Astrocyte (in vitro differentiated cells and primary cell): ENCODE measurements around the gene RPP14. TPM values are rescaled to one million over a fixed set of nuclear protein-coding genes. Genes with fewer than 3 reads are reported as not detected.

Experiments
- DNase-seq: peaks from one replicate; pipeline ENCODE4 v3.0.0-alpha.2; 2010; ENCODE audit warnings: low read depth
- FAIRE-seq: peaks from 2 replicates; lab custom pipeline; 2011; peaks lifted over from hg19 to GRCh38; lab: Jason Lieb, UNC
- H2AFZ ChIP-seq: 2 replicates; pipeline ENCODE4 v1.6.0; 2012; ENCODE audit warnings: low read depth, low read length, inconsistent platforms
- H3K27ac ChIP-seq: 2 replicates; pipeline ENCODE4 v1.5.1; 2011; ENCODE audit warnings: low read depth, low read length, inconsistent platforms
- H3K27me3 ChIP-seq: 2 replicates; pipeline ENCODE4 v1.6.0; 2011; ENCODE audit warnings: low read length, inconsistent platforms; ENCODE audit not compliant: insufficient read depth
- H3K36me3 ChIP-seq: 2 replicates; pipeline ENCODE4 v1.5.1; 2011; ENCODE audit warnings: low read length, inconsistent platforms; ENCODE audit not compliant: insufficient read depth
- H3K4me1 ChIP-seq: 2 replicates; pipeline ENCODE4 v1.5.1; 2011; ENCODE audit warnings: low read length, inconsistent platforms; ENCODE audit not compliant: insufficient read depth
- H3K4me2 ChIP-seq: 2 replicates; pipeline ENCODE4 v1.6.0; 2012; ENCODE audit warnings: low read length, inconsistent platforms
- H3K4me3 ChIP-seq: 2 replicates; pipeline ENCODE4 v1.5.1; 2011; ENCODE audit warnings: low read depth, mild to moderate bottlenecking, low read length, inconsistent platforms; ENCODE audit not compliant: insufficient read depth
- H3K79me2 ChIP-seq: 2 replicates; pipeline ENCODE4 v1.6.0; 2012; ENCODE audit warnings: mild to moderate bottlenecking, low read length, inconsistent platforms; ENCODE audit not compliant: insufficient read depth
- H3K9ac ChIP-seq: 2 replicates; pipeline ENCODE4 v1.6.0; 2012; ENCODE audit warnings: mild to moderate bottlenecking, low read length, inconsistent platforms
- H3K9me3 ChIP-seq: 2 replicates; pipeline ENCODE4 v1.5.1; 2012; ENCODE audit warnings: low read depth, mild to moderate bottlenecking, low read length, inconsistent platforms; ENCODE audit not compliant: insufficient read depth
- H4K20me1 ChIP-seq: 2 replicates; pipeline ENCODE4 v1.6.0; 2012; ENCODE audit warnings: low read length, inconsistent platforms; ENCODE audit not compliant: insufficient read depth
- H3K27ac Mint-ChIP-seq: one replicate; pipeline ENCODE4 v1.8.0; 2021; ENCODE audit warnings: mild to moderate bottlenecking, mixed read lengths; ENCODE audit not compliant: unreplicated experiment
- H3K27me3 Mint-ChIP-seq: one replicate; pipeline ENCODE4 v1.8.0; 2021; ENCODE audit warnings: low read depth, mixed read lengths; ENCODE audit not compliant: unreplicated experiment
- H3K36me3 Mint-ChIP-seq: one replicate; pipeline ENCODE4 v1.8.0; 2021; ENCODE audit warnings: low read depth, mixed read lengths; ENCODE audit not compliant: unreplicated experiment
- H3K4me1 Mint-ChIP-seq: one replicate; pipeline ENCODE4 v1.8.0; 2021; ENCODE audit warnings: low read depth, mixed read lengths; ENCODE audit not compliant: unreplicated experiment
- H3K4me3 Mint-ChIP-seq: one replicate; pipeline ENCODE4 v1.8.0; 2021; ENCODE audit warnings: mild to moderate bottlenecking, moderate library complexity, mixed read lengths; ENCODE audit not compliant: unreplicated experiment
- H3K9me3 Mint-ChIP-seq: one replicate; pipeline ENCODE4 v1.8.0; 2021; ENCODE audit warnings: mild to moderate bottlenecking, mixed read lengths; ENCODE audit not compliant: unreplicated experiment
- CTCF ChIP-seq: IDR thresholded peaks from 2 replicates; pipeline ENCODE4 v1.5.1; 2011; ENCODE audit warnings: low read depth, mild to moderate bottlenecking, inconsistent platforms, low read length, moderate library complexity; ENCODE audit not compliant: insufficient read depth
- EZH2 ChIP-seq: IDR thresholded peaks from 2 replicates; pipeline ENCODE4 v1.6.1; 2012; ENCODE audit warnings: mild to moderate bottlenecking, low read length, inconsistent platforms; ENCODE audit not compliant: insufficient read depth
- total RNA-seq: library from RNA; stranded (reverse); gene quantifications from 2 replicates; pipeline ENCODE4 v1.2.1, GENCODE V29; 2021

The RPP14 gene
- total RNA-seq, 1 donor from 2014 or later: 22.2 TPM

GRCh38 chr3:58299075-58299474, 7.0 kb upstream of the RPP14 start:
- Mint-ChIP-seq H3K9me3 (peaks cover 6% of the 10 kb centered on the region), H3K36me3 (no peaks in the 10 kb centered on the region), H3K4me3 (no peak overlapping the region), H3K27ac (no peak overlapping the region), H3K4me1 (no peaks in the 10 kb centered on the region), H3K27me3 (peaks cover 22% of the 10 kb centered on the region)
- H3K9ac ChIP-seq: no peak overlapping the region
- no peaks in the 10 kb centered on the region for H3K4me1 ChIP-seq
- no peak for TF ChIP-seq CTCF
- TF ChIP-seq EZH2: no peak
- DNase-seq (no peak), FAIRE-seq (no peak)
- H2AFZ ChIP-seq: no peak overlapping the region
- no peaks in the 10 kb centered on the region for H3K9me3 ChIP-seq
- peaks cover 12% of the 10 kb centered on the region for H3K27me3 ChIP-seq
- no peak overlapping the region for H3K4me3 ChIP-seq
- no peaks in the 10 kb centered on the region for H3K79me2 ChIP-seq
- no peak overlapping the region for H3K4me2 ChIP-seq
- H4K20me1 ChIP-seq: no peaks in the 10 kb centered on the region
- H3K36me3 ChIP-seq: no peaks in the 10 kb centered on the region
- H3K27ac ChIP-seq: no peak overlapping the region

GRCh38 chr3:58299839-58300516, 6.1 kb upstream of the RPP14 start:
- Histone ChIP-seq H3K27ac (no peak overlapping the region), H3K36me3 (no peaks in the 10 kb centered on the region), H3K79me2 (no peaks in the 10 kb centered on the region), H2AFZ (no peak overlapping the region), H4K20me1 (no peaks in the 10 kb centered on the region), H3K4me2 (no peak overlapping the region), H3K4me1 (no peaks in the 10 kb centered on the region), H3K9ac (no peak overlapping the region), H3K9me3 (no peaks in the 10 kb centered on the region), H3K4me3 (no peak overlapping the region), H3K27me3 (peaks cover 12% of the 10 kb centered on the region)
- peaks cover 22% of the 10 kb centered on the region for H3K27me3 Mint-ChIP-seq
- peaks cover 6% of the 10 kb centered on the region for H3K9me3 Mint-ChIP-seq
- H3K27ac Mint-ChIP-seq: no peak overlapping the region
- H3K4me3 Mint-ChIP-seq: no peak overlapping the region
- DNase-seq (no peak), FAIRE-seq (no peak)
- TF ChIP-seq CTCF (peak; percentile 54), EZH2 (no peak)
- H3K36me3 Mint-ChIP-seq: no peaks in the 10 kb centered on the region
- H3K4me1 Mint-ChIP-seq: no peaks in the 10 kb centered on the region

GRCh38 chr3:58307639-58308215, 1.7 kb downstream of the RPP14 start:
- Mint-ChIP-seq H3K36me3 (peaks cover 11% of the 10 kb centered on the region), H3K9me3 (no peaks in the 10 kb centered on the region), H3K4me3 (peak overlapping the region; percentile 99), H3K27me3 (peaks cover 5% of the 10 kb centered on the region), H3K27ac (peak overlapping the region; percentile 99), H3K4me1 (peaks cover 8% of the 10 kb centered on the region)
- Histone ChIP-seq H3K4me1 (peaks cover 8% of the 10 kb centered on the region), H3K79me2 (peaks cover 61% of the 10 kb centered on the region), H4K20me1 (peaks cover 41% of the 10 kb centered on the region), H3K9ac (peak overlapping the region; percentile 98), H2AFZ (no peak overlapping the region), H3K4me3 (peak overlapping the region; percentile 96), H3K9me3 (no peaks in the 10 kb centered on the region), H3K36me3 (peaks cover 11% of the 10 kb centered on the region), H3K27ac (peak overlapping the region; percentile 99), H3K27me3 (no peaks in the 10 kb centered on the region), H3K4me2 (peak overlapping the region; percentile 94)
- TF ChIP-seq CTCF: peak; percentile 64
- TF ChIP-seq EZH2: no peak
- peak; percentile 50 for DNase-seq
- FAIRE-seq: no peak
